ENCODE measurements around the gene ECI1. TPM values are rescaled to one million over a fixed set of nuclear protein-coding genes. Genes with fewer than 3 reads are reported as not detected.

The ECI1 gene
- total and polyA plus RNA-seq, 2 of the 13 experiments (the other 11 are each of a cell fraction or from before 2014, with no cell fraction given): 82.0 to 102 TPM

DNA sequence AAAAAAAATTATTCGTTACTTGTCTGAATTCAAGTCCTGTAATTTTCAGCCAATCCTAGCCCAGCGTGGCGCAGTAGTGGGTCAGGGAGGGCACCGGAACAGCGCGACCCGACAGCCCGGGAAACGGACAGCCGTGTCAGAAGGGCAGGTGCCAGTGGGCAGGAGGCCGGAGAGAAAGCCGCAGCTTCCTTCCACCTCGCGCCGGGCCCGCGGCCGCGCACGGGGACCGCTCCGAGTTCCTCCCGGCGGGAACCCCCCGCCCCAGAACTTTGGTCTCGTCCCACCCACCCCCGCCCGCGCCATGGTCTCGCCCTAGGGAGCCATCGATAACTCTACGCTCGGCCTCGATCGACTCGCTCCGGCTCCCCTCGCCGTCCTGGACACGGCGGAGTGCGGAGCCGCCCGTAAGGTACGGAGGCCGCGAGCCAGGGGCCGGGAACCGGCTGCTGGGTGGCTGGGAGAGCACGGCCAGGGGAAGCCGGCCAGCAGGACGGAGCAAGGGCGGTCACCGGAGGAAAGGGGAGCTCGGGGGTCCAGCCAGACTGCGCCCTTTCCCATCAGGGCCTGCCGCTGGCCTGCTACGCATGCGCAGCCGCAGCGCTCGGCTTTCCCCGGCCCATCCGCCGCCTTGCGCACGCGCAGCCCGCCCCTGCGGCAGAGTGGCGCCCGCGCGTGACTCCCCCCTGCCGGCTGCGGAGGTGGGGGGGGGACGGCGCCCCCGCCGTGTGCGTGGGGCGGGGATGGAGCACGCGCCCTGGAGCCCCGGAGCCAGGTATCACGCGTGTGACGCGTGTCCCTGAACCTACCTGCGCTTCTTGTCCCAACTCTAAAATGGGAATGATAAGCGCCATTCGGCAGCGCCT is 46.1 kb downstream of the ECI1 start, which contains the start of gene MLST8 (continued):
- TF ChIP-seq, protein P1, sequence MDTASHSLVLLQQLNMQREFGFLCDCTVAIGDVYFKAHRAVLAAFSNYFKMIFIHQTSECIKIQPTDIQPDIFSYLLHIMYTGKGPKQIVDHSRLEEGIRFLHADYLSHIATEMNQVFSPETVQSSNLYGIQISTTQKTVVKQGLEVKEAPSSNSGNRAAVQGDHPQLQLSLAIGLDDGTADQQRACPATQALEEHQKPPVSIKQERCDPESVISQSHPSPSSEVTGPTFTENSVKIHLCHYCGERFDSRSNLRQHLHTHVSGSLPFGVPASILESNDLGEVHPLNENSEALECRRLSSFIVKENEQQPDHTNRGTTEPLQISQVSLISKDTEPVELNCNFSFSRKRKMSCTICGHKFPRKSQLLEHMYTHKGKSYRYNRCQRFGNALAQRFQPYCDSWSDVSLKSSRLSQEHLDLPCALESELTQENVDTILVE (CRISPR knock-in tag; IDR thresholded peaks at IDR 0.05): peak; percentile 54; the same call in 1 of the 2 replicates
- TF ChIP-seq SIX1 (CRISPR knock-in tag; IDR thresholded peaks at IDR 0.05; ENCODE audit: borderline replicate concordance) (no peak), ZNF331 (CRISPR knock-in tag; IDR thresholded peaks at IDR 0.05) (0 out of 2 replicates have a peak, but pooled peaks have one; percentile 3), ZNF407 (CRISPR knock-in tag; IDR thresholded peaks at IDR 0.05; ENCODE audit: not compliant biosample characterization) (no peak), TBL1XR1 (IDR thresholded peaks at IDR 0.05; ENCODE audit: borderline replicate concordance, low read length, partially characterized antibody) (peak; percentile 56), HMGXB4 (CRISPR knock-in tag; IDR thresholded peaks at IDR 0.05; ENCODE audit: borderline replicate concordance in 1 of 2, low read depth in 1 of 2) (peak; percentile 59 to 87; a peak in 3 of 4 replicates), NFIB (CRISPR knock-in tag; IDR thresholded peaks at IDR 0.05; ENCODE audit: borderline replicate concordance) (no peak), NFKB2 (CRISPR knock-in tag; IDR thresholded peaks at IDR 0.05; ENCODE audit: borderline replicate concordance) (peak; percentile 83; the same call in 1 of the 2 replicates), ZNF230 (CRISPR knock-in tag; IDR thresholded peaks at IDR 0.05) (peak; percentile 18; the same call in 1 of the 2 replicates), ELF1 (CRISPR knock-in tag; IDR thresholded peaks at IDR 0.05) (peak; percentile 62), ZBTB7B (CRISPR knock-in tag; IDR thresholded peaks at IDR 0.05) (peak; percentile 1), RBFOX2 (IDR thresholded peaks at IDR 0.05; ENCODE audit: low read depth, low read length) (peak; percentile 97)
- TF ChIP-seq, protein P2, sequence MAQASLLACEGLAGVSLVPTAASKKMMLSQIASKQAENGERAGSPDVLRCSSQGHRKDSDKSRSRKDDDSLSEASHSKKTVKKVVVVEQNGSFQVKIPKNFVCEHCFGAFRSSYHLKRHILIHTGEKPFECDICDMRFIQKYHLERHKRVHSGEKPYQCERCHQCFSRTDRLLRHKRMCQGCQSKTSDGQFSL (CRISPR knock-in tag; IDR thresholded peaks at IDR 0.05): peak; percentile 98
- TF ChIP-seq, protein P3, sequence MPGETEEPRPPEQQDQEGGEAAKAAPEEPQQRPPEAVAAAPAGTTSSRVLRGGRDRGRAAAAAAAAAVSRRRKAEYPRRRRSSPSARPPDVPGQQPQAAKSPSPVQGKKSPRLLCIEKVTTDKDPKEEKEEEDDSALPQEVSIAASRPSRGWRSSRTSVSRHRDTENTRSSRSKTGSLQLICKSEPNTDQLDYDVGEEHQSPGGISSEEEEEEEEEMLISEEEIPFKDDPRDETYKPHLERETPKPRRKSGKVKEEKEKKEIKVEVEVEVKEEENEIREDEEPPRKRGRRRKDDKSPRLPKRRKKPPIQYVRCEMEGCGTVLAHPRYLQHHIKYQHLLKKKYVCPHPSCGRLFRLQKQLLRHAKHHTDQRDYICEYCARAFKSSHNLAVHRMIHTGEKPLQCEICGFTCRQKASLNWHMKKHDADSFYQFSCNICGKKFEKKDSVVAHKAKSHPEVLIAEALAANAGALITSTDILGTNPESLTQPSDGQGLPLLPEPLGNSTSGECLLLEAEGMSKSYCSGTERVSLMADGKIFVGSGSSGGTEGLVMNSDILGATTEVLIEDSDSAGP (CRISPR knock-in tag; IDR thresholded peaks at IDR 0.05; ENCODE audit: borderline replicate concordance): peak; percentile 61; the same call in 1 of the 2 replicates

Measured in HepG2 (cell line).